SK-N-SH (cell line): ENCODE data around the gene MRPS27.

ENCODE experiments used
- CHD2 ChIP-seq: fragments of 150-350 bp; IDR thresholded peaks from 2 replicates; pipeline ENCODE4 v1.6.1; 2018; ENCODE audit warnings: low read length; ENCODE audit not compliant: partially characterized antibody
- EP300 ChIP-seq, 2 experiments: IDR thresholded peaks; 2 replicates each; pipeline versions ENCODE4 v1.4.0 to v1.6.1; 2012; ENCODE audit warnings: borderline replicate concordance in 1 of 2, low read depth in 1 of 2, low read length in 1 of 2
- EZH2phosphoT487 ChIP-seq: fragments of 200-600 bp; sonication (generic); IDR thresholded peaks from 2 replicates; pipeline ENCODE4 v1.6.1; 2017; ENCODE audit warnings: low read depth, mixed run types, mild to moderate bottlenecking, antibody characterized with exemption, moderate library complexity, borderline replicate concordance
- MEF2A ChIP-seq: IDR thresholded peaks from 2 replicates; pipeline ENCODE4 v1.4.0; 2012; ENCODE audit warnings: low read depth, borderline replicate concordance
- MXI1 ChIP-seq: IDR thresholded peaks from 2 replicates; pipeline ENCODE4 v1.6.1; 2012; ENCODE audit warnings: mild to moderate bottlenecking, low read depth, low read length, improper control_type of control experiment
- RAD21 ChIP-seq: IDR thresholded peaks from 2 replicates; pipeline ENCODE4 v1.6.1; 2012; ENCODE audit warnings: mild to moderate bottlenecking, low read length
- YY1 ChIP-seq: IDR thresholded peaks from 2 replicates; pipeline ENCODE4 v1.4.0; 2012; ENCODE audit warnings: low read depth, mild to moderate bottlenecking
- TF ChIP-seq, protein P1 (sequence below): fragments of 200-600 bp; sonication (generic); IDR thresholded peaks from 2 replicates; pipeline ENCODE4 v1.6.1; 2017; ENCODE audit warnings: antibody characterized with exemption, mild to moderate bottlenecking, moderate library complexity
- TF ChIP-seq, protein P2 (sequence below): IDR thresholded peaks from 2 replicates; pipeline ENCODE4 v1.4.0; 2012; ENCODE audit warnings: low read depth, borderline replicate concordance
- TF ChIP-seq, protein P3 (sequence below): IDR thresholded peaks from 2 replicates; pipeline ENCODE4 v1.4.0; 2012; ENCODE audit warnings: low read depth, borderline replicate concordance

- TF ChIP-seq, protein P1, sequence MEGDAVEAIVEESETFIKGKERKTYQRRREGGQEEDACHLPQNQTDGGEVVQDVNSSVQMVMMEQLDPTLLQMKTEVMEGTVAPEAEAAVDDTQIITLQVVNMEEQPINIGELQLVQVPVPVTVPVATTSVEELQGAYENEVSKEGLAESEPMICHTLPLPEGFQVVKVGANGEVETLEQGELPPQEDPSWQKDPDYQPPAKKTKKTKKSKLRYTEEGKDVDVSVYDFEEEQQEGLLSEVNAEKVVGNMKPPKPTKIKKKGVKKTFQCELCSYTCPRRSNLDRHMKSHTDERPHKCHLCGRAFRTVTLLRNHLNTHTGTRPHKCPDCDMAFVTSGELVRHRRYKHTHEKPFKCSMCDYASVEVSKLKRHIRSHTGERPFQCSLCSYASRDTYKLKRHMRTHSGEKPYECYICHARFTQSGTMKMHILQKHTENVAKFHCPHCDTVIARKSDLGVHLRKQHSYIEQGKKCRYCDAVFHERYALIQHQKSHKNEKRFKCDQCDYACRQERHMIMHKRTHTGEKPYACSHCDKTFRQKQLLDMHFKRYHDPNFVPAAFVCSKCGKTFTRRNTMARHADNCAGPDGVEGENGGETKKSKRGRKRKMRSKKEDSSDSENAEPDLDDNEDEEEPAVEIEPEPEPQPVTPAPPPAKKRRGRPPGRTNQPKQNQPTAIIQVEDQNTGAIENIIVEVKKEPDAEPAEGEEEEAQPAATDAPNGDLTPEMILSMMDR: no peak
- TF ChIP-seq YY1 (no peak), EZH2phosphoT487 (no peak), CHD2 (no peak), RAD21 (no peak), MEF2A (no peak), EP300 (IDR thresholded peaks at IDR 0.05; ENCODE audit: borderline replicate concordance in 1 of 2, low read depth in 1 of 2, low read length in 1 of 2) (no peak), MXI1 (no peak)
- TF ChIP-seq, protein P2, sequence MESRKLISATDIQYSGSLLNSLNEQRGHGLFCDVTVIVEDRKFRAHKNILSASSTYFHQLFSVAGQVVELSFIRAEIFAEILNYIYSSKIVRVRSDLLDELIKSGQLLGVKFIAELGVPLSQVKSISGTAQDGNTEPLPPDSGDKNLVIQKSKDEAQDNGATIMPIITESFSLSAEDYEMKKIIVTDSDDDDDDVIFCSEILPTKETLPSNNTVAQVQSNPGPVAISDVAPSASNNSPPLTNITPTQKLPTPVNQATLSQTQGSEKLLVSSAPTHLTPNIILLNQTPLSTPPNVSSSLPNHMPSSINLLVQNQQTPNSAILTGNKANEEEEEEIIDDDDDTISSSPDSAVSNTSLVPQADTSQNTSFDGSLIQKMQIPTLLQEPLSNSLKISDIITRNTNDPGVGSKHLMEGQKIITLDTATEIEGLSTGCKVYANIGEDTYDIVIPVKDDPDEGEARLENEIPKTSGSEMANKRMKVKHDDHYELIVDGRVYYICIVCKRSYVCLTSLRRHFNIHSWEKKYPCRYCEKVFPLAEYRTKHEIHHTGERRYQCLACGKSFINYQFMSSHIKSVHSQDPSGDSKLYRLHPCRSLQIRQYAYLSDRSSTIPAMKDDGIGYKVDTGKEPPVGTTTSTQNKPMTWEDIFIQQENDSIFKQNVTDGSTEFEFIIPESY: no peak
- TF ChIP-seq, protein P3, sequence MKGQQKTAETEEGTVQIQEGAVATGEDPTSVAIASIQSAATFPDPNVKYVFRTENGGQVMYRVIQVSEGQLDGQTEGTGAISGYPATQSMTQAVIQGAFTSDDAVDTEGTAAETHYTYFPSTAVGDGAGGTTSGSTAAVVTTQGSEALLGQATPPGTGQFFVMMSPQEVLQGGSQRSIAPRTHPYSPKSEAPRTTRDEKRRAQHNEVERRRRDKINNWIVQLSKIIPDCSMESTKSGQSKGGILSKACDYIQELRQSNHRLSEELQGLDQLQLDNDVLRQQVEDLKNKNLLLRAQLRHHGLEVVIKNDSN: no peak
These were observed 26.5 kb downstream of the MRPS27 start for GRCh38 chr5:72293495-72294055.
